K562 (cell line): ENCODE measurements around the gene EEPD1. TPM values are rescaled to one million over a fixed set of nuclear protein-coding genes. Genes with fewer than 3 reads are reported as not detected.
A peak's percentile ranks its signal among the peaks of the same experiment; 100 is the strongest.

ENCODE experiments used
- CBFB ChIP-seq: sonication (generic); formaldehyde crosslinking; IDR thresholded peaks from 2 replicates; pipeline ENCODE4 v1.4.0; 2020; ENCODE audit warnings: mild to moderate bottlenecking, missing genetic modification reagents
- EWSR1 ChIP-seq: fragments of 450-650 bp; IDR thresholded peaks from 2 replicates; pipeline ENCODE4 v1.6.1; 2018; ENCODE audit warnings: borderline replicate concordance, mild to moderate bottlenecking, low read depth, moderate library complexity; ENCODE audit not compliant: partially characterized antibody
- GATAD2B ChIP-seq: fragments of 450-650 bp; IDR thresholded peaks from 2 replicates; pipeline ENCODE4 v1.6.1; 2017; ENCODE audit warnings: mild to moderate bottlenecking, borderline replicate concordance
- HMGN3 ChIP-seq: IDR thresholded peaks from 2 replicates; pipeline ENCODE4 v1.6.1; 2011; ENCODE audit warnings: borderline replicate concordance, low read depth, mild to moderate bottlenecking, mixed read lengths, low read length; ENCODE audit not compliant: insufficient read length; ENCODE audit errors: extremely low read depth
- ILF3 ChIP-seq: fragments of 450-650 bp; IDR thresholded peaks from 2 replicates; pipeline ENCODE4 v1.6.1; 2018; ENCODE audit warnings: antibody characterized with exemption, mild to moderate bottlenecking, moderate library complexity, borderline replicate concordance
- MEF2A ChIP-seq: IDR thresholded peaks from 2 replicates; pipeline ENCODE4 v1.6.1; 2011; ENCODE audit warnings: low read depth, mild to moderate bottlenecking, low read length, moderate library complexity; ENCODE audit not compliant: control insufficient read depth
- PHTF2 ChIP-seq: fragments of 250-450 bp; sonication (Bioruptor Pico); IDR thresholded peaks from 2 replicates; pipeline ENCODE4 v1.5.0; 2021; ENCODE audit warnings: mild to moderate bottlenecking
- POU5F1 ChIP-seq: fragments of 150-350 bp; IDR thresholded peaks from 2 replicates; pipeline ENCODE4 v1.6.1; 2014; ENCODE audit warnings: borderline replicate concordance, low read length, low read depth, mild to moderate bottlenecking; ENCODE audit not compliant: partially characterized antibody
- RNF2 ChIP-seq: sonication (generic); IDR thresholded peaks from 2 replicates; pipeline ENCODE4 v1.6.1; 2016
- ZNF184 ChIP-seq: sonication (generic); formaldehyde crosslinking; IDR thresholded peaks from 2 replicates; pipeline ENCODE4 v1.5.0; 2020; ENCODE audit warnings: missing genetic modification reagents
- ZNF282 ChIP-seq: sonication (generic); formaldehyde crosslinking; IDR thresholded peaks from 2 replicates; pipeline ENCODE4 v1.8.1; 2023; ENCODE audit warnings: missing genetic modification reagents
- ZNF384 ChIP-seq: IDR thresholded peaks from 2 replicates; pipeline ENCODE4 v1.6.1; 2012; ENCODE audit warnings: low read depth, low read length, improper control_type of control experiment
- ZNF407 ChIP-seq: fragments of 450-650 bp; IDR thresholded peaks from 2 replicates; pipeline ENCODE4 v1.6.1; 2016; ENCODE audit warnings: low read depth
- ZNF655 ChIP-seq: fragments of 250-450 bp; sonication (Bioruptor Pico); IDR thresholded peaks from 2 replicates; pipeline ENCODE4 v1.5.0; 2021
- polyA plus RNA-seq, 8 experiments: library from polyadenylated mRNA; depleted of rRNA in 4 of 8; stranded (reverse) in 5 of 8; unstranded in 3 of 8; fragments of >200 nt; fragmentation: Nextera tagmentation in 2 of 8; fragmentation: Illumina TruSeq in 1 of 8; extraction: Ambion mirVana in 2 of 8; extraction: Trizol in 1 of 8; gene quantifications; 2 replicates each; pipeline versions ENCODE4 v1.2.1 to v1.2.3, GENCODE V29; 2011 to 2014; ENCODE audit warnings: inconsistent platforms in 1 of 8, missing spikeins in 1 of 8
- total RNA-seq, 7 experiments: library from RNA; depleted of rRNA in 6 of 7; stranded (reverse); fragments of >200 nt in 6 of 7; fragmentation: Illumina TruSeq in 2 of 7; extraction: Trizol in 2 of 7; gene quantifications; 2 replicates each; pipeline versions ENCODE4 v1.2.1 to v1.2.3, GENCODE V29; 2011 to 2021; ENCODE audit warnings: low replicate concordance in 1 of 7
- TF ChIP-seq, protein P1 (sequence below), 2 experiments: fragments of 450-650 bp; conservative IDR thresholded peaks; 2 replicates each; pipeline ENCODE4 v1.6.1; 2017; ENCODE audit warnings: mild to moderate bottlenecking in 2 of 2, moderate library complexity in 2 of 2

EEPD1 gene
- total and polyA plus RNA-seq, 9 of the 15 experiments (the other 6 are each of a cell fraction or from before 2014, with no cell fraction given): 0.01 to 1.5 (median 0.74) TPM; not detected in 1

DNA sequence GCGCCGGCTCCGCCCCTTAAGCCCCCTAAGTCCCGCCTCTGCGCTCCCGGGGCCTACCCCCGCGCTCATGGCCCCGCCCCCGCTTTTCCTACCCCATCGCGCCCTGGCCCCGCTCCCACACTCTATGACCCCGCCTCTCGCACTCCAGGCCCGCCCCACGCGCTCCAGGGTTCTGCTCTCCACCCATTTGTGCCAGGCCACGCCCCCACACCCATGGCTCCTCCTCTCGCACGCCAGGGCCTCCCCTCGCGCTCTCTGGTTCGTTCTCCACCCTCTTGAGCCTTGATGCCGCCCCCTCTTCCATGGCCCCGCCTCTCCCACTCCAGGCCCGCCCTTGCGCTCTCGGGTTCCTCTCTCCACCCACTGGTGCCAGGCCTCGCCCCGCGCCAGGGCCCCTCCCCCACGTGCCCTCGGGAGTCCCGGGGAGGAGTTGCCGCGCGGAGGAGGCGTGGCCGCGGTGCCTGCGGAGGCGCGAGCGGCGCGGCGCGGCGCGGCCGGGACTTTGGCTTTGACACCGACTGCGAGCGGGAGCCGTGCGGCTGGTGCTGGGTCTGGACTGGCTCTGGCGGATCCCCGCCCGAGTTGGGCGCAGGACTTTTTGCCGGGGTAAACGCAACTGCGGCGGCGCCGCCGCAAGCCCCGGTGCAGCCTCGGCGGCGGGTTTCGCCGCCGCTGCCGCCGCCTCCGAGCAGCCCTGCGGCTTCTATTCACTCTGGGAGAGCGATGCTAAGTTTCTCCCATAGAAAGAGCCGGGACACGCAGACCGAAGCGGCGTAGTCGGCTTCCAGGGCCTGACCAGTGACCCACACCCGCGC is at the start of gene EEPD1 (continued):
- no peak for TF ChIP-seq ZNF184 (CRISPR knock-in tag)
- no peak for TF ChIP-seq PHTF2
- no peak for TF ChIP-seq ZNF407
- TF ChIP-seq ILF3: no peak
- TF ChIP-seq, protein P1, sequence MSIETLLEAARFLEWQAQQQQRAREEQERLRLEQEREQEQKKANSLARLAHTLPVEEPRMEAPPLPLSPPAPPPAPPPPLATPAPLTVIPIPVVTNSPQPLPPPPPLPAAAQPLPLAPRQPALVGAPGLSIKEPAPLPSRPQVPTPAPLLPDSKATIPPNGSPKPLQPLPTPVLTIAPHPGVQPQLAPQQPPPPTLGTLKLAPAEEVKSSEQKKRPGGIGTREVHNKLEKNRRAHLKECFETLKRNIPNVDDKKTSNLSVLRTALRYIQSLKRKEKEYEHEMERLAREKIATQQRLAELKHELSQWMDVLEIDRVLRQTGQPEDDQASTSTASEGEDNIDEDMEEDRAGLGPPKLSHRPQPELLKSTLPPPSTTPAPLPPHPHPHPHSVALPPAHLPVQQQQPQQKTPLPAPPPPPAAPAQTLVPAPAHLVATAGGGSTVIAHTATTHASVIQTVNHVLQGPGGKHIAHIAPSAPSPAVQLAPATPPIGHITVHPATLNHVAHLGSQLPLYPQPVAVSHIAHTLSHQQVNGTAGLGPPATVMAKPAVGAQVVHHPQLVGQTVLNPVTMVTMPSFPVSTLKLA (conservative IDR thresholded peaks at IDR 0.05): peak; percentile 63 to 83; a peak in 3 of 4 replicates
- no peak for TF ChIP-seq EWSR1
- 0 out of 2 replicates have a peak, but pooled peaks have one; percentile 71 for TF ChIP-seq ZNF282 (CRISPR knock-in tag)
- no peak for TF ChIP-seq RNF2
- peak; percentile 17 for TF ChIP-seq HMGN3
- TF ChIP-seq ZNF655 (CRISPR knock-in tag): no peak
- TF ChIP-seq CBFB: no peak
- TF ChIP-seq ZNF384: no peak
- TF ChIP-seq GATAD2B: peak; percentile 65; the same call in 1 of the 2 replicates
- TF ChIP-seq POU5F1: no peak
- TF ChIP-seq MEF2A: no peak
